SW 1271 (cell line): Measurements from ENCODE around the gene ING4.
"Not testable (repeated sequence)": the region's sequence is repeated elsewhere in the genome, so short reads cannot be mapped to it uniquely, and the experiment has no call there.

ENCODE experiments used
- DNase-seq, 2 experiments: peaks; one replicate each; lab custom pipeline; 2025; lab: John Stamatoyannopoulos, UW

ING4 gene

GRCh38 chr12:6662906-6663742, at the start of gene ING4:
TSS of gene ING4 (minus strand) at chr12:6663119. CDS start at chr12:6663101, 18 bp downstream.
- DNase-seq, result peak; percentile 100

- DNase-seq, result no peak
Measured at GRCh38 chr12:6708960-6709394, 46.1 kb upstream of the ING4 start.

- DNase-seq, result not testable (repeated sequence)
Measured at GRCh38 chr12:6708351-6708750, 45.4 kb upstream of the ING4 start.

GRCh38 chr12:6703631-6704030, 40.7 kb upstream of the ING4 start:
- no peak for DNase-seq

- DNase-seq, result no peak
Measured at GRCh38 chr12:6701078-6701768, 38.3 kb upstream of the ING4 start.

GRCh38 chr12:6700646-6701051, 37.7 kb upstream of the ING4 start, which contains the start of gene PIANP:
TSS of gene PIANP (minus strand) at chr12:6700815. CDS start at chr12:6698061, 2,754 bp downstream.
- DNase-seq, result no peak

GRCh38 chr12:6699989-6700645, 37.2 kb upstream of the ING4 start:
- DNase-seq, result no peak

GRCh38 chr12:6699259-6699988, 36.5 kb upstream of the ING4 start:
- DNase-seq, result no peak

GRCh38 chr12:6698352-6699046, 35.6 kb upstream of the ING4 start:
- DNase-seq, result no peak

GRCh38 chr12:6697584-6698351, 34.8 kb upstream of the ING4 start:
- peak; percentile 47 to 63 for DNase-seq

GRCh38 chr12:6696690-6697583, 34.0 kb upstream of the ING4 start:
- DNase-seq, result no peak

GRCh38 chr12:6695313-6696045, 32.6 kb upstream of the ING4 start:
- no peak for DNase-seq

- DNase-seq, result no peak
Measured at GRCh38 chr12:6694701-6695100, 31.8 kb upstream of the ING4 start.

- no peak for DNase-seq
Measured at GRCh38 chr12:6693832-6694355, 31.0 kb upstream of the ING4 start.

GRCh38 chr12:6692888-6693287, 30.0 kb upstream of the ING4 start:
- no peak for DNase-seq

GRCh38 chr12:6691473-6691872, 28.6 kb upstream of the ING4 start:
- no peak for DNase-seq

- peak; percentile 99 to 100 for DNase-seq
Measured at GRCh38 chr12:6688999-6689882, 26.3 kb upstream of the ING4 start, which contains the start of gene ZNF384. TSS of gene ZNF384 (minus strand) at chr12:6689375. CDS start at chr12:6679520, 9,855 bp downstream.
